Measurements from ENCODE around the gene GTPBP6. TPM values are rescaled to one million over a fixed set of nuclear protein-coding genes. Genes with fewer than 3 reads are reported as not detected.

Gene GTPBP6
- total RNA-seq, 1 experiment from 2014 or later, result 72.4 TPM

DNA sequence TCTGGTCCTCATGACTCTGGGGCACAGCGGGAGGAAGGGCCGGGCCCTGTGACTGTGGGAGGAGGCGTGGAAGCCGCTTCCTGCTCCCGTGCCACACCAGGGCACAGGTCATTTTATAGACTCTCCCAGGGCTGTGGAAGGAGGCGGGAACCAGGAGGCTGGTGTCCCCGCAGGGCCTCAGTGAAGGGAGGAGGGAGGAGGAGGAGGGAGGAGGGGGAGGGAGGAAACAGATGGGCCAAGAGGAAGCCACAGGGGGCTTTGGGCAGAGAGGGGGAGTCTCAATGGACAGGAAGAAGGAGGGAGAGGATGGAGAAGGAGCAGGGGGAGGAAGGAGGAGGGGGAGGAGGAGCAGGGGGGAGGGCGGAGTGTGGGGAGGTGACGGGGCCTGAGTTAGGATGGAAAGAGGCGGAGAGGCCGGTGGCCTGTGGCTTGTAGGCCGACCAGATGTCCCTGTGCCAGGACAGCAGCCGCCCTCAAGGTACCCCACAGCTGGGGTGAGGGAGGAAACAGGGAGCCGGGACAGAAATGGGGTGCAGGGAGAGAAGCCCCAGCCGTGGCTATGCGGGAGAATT lies 43.6 kb downstream of the GTPBP6 start:
- Histone ChIP-seq H3K4me1 (peaks cover 14% of the 10 kb centered on the region; the same call in 1 of the 2 replicates), H3K9me3 (no peaks in the 10 kb centered on the region), H3K27me3 (replicated peaks; ENCODE audit: control insufficient read depth, insufficient read depth, low read length) (no peaks in the 10 kb centered on the region), H3K4me3 (ENCODE audit: low read depth, low read length) (no peak overlapping the region), H3K36me3 (ENCODE audit: control insufficient read depth, insufficient read depth, low read length) (no peaks in the 10 kb centered on the region)
- Mint-ChIP-seq H3K27ac (ENCODE audit: unreplicated experiment) (no peak overlapping the region), H3K27me3 (ENCODE audit: insufficient read depth, unreplicated experiment) (no peaks in the 10 kb centered on the region), H3K4me1 (ENCODE audit: low read depth, unreplicated experiment) (peaks cover 14% of the 10 kb centered on the region), H3K4me3 (ENCODE audit: unreplicated experiment) (peak overlapping the region; percentile 33), H3K9me3 (ENCODE audit: unreplicated experiment) (no peaks in the 10 kb centered on the region), H3K36me3 (ENCODE audit: insufficient read depth, unreplicated experiment) (peaks cover 23% of the 10 kb centered on the region)
- BruUV-seq (replicated peaks), result no TSS peak
- peak in 1 of 2 experiments; percentile 48 for DNase-seq
- intact Hi-C loops (cut with micrococcal nuclease; ENCODE audit: unreplicated experiment), result no loop called here
- TF ChIP-seq, protein P1, sequence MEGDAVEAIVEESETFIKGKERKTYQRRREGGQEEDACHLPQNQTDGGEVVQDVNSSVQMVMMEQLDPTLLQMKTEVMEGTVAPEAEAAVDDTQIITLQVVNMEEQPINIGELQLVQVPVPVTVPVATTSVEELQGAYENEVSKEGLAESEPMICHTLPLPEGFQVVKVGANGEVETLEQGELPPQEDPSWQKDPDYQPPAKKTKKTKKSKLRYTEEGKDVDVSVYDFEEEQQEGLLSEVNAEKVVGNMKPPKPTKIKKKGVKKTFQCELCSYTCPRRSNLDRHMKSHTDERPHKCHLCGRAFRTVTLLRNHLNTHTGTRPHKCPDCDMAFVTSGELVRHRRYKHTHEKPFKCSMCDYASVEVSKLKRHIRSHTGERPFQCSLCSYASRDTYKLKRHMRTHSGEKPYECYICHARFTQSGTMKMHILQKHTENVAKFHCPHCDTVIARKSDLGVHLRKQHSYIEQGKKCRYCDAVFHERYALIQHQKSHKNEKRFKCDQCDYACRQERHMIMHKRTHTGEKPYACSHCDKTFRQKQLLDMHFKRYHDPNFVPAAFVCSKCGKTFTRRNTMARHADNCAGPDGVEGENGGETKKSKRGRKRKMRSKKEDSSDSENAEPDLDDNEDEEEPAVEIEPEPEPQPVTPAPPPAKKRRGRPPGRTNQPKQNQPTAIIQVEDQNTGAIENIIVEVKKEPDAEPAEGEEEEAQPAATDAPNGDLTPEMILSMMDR (IDR thresholded peaks at IDR 0.05; ENCODE audit: insufficient read depth in 1 of 2, low read depth in 1 of 2, low read length in 1 of 2, severe bottlenecking in 1 of 2, unreplicated experiment in 1 of 2), result no peak
- POLR2A ChIA-PET, result no interaction called here
- CTCF ChIA-PET, result no interaction called here

DNA sequence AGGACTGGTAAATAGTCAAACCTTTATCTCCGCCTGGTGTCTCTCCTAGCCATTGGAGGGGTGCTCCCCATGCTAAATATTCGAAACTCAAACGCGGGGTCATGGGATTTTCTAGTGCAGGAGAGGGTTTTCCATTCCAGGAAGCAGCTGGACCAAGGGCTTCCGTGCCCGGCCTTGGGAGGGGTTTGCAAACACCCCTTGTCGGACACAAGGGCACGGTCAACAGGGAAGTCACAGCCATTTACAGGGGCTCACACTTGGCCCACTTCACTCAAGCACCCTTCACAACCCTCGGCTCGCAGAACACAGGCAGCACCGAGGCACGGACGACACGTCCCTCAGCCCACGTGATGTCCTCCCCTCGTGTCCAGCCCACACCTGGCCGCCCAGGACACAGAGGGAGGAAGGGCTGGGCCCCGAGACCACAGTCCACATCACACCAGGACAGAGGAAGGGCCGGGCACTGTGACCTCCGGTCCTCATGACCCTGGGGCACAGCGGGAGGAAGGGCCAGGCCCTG lies 47.7 kb downstream of the GTPBP6 start:
- Histone ChIP-seq H3K9me3 (no peaks in the 10 kb centered on the region), H3K4me1 (peaks cover 7% of the 10 kb centered on the region; the same call in 1 of the 2 replicates), H3K4me3 (ENCODE audit: low read depth, low read length) (no peak overlapping the region), H3K27me3 (replicated peaks; ENCODE audit: control insufficient read depth, insufficient read depth, low read length) (no peaks in the 10 kb centered on the region), H3K36me3 (ENCODE audit: control insufficient read depth, insufficient read depth, low read length) (no peaks in the 10 kb centered on the region)
- ChIA-PET CTCF (no interaction called here), POLR2A (no interaction called here)
- Mint-ChIP-seq H3K9me3 (ENCODE audit: unreplicated experiment) (no peaks in the 10 kb centered on the region), H3K36me3 (ENCODE audit: insufficient read depth, unreplicated experiment) (no peaks in the 10 kb centered on the region), H3K4me3 (ENCODE audit: unreplicated experiment) (no peak overlapping the region), H3K4me1 (ENCODE audit: low read depth, unreplicated experiment) (peaks cover 1% of the 10 kb centered on the region), H3K27me3 (ENCODE audit: insufficient read depth, unreplicated experiment) (no peaks in the 10 kb centered on the region), H3K27ac (ENCODE audit: unreplicated experiment) (no peak overlapping the region)
- BruUV-seq (replicated peaks), result no TSS peak
- intact Hi-C loops (cut with micrococcal nuclease; ENCODE audit: unreplicated experiment), result no loop called here
- DNase-seq, result no peak
- TF ChIP-seq, protein P1 (IDR thresholded peaks at IDR 0.05; ENCODE audit: insufficient read depth in 1 of 2, low read depth in 1 of 2, low read length in 1 of 2, severe bottlenecking in 1 of 2, unreplicated experiment in 1 of 2), result no peak

DNA sequence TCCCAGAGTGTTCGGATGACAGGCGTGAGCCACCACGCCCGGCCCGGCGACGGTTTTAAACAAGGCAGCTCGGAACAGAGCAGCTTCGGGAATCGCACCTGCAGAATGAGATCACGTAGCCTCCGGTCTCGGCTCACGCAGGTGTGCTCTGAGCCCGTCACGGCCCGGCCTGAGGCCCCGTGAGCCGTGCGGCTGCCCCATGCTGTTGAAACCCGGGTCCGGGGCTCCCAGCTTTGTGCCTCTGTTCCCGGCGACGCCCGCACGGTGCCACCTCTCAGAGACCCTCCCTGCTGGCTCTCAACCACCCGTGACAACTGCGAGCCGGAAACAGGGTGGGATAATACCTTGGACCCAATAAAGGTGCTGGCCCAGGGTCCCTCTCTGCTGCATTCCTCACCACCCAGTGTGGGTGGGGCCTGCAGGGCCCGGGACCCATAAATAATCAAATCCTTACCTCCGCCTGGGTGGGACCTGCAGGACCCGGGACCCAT lies 50.8 kb downstream of the GTPBP6 start:
- intact Hi-C loops (cut with micrococcal nuclease; ENCODE audit: unreplicated experiment), result no loop called here
- no peaks in the 10 kb centered on the region for H3K27me3 ChIP-seq (replicated peaks; ENCODE audit: control insufficient read depth, insufficient read depth, low read length)
- H3K4me3 Mint-ChIP-seq (ENCODE audit: unreplicated experiment), result no peak overlapping the region
- H3K36me3 Mint-ChIP-seq (ENCODE audit: insufficient read depth, unreplicated experiment), result no peaks in the 10 kb centered on the region
- peaks cover 11% of the 10 kb centered on the region for H3K4me1 ChIP-seq
- no peak overlapping the region for H3K27ac Mint-ChIP-seq (ENCODE audit: unreplicated experiment)
- H3K9me3 ChIP-seq, result no peaks in the 10 kb centered on the region
- H3K4me1 Mint-ChIP-seq (ENCODE audit: low read depth, unreplicated experiment), result peaks cover 19% of the 10 kb centered on the region
- no peaks in the 10 kb centered on the region for H3K36me3 ChIP-seq (ENCODE audit: control insufficient read depth, insufficient read depth, low read length)
- DNase-seq, result peak in 1 of 2 experiments; percentile 21
- no peak overlapping the region for H3K4me3 ChIP-seq (ENCODE audit: low read depth, low read length)
- POLR2A ChIA-PET, result no interaction called here
- CTCF ChIA-PET, result no interaction called here
- TF ChIP-seq, protein P1 (IDR thresholded peaks at IDR 0.05; ENCODE audit: insufficient read depth in 1 of 2, low read depth in 1 of 2, low read length in 1 of 2, severe bottlenecking in 1 of 2, unreplicated experiment in 1 of 2), result no peak
- H3K27me3 Mint-ChIP-seq (ENCODE audit: insufficient read depth, unreplicated experiment), result no peaks in the 10 kb centered on the region
- BruUV-seq (replicated peaks), result no TSS peak
- H3K9me3 Mint-ChIP-seq (ENCODE audit: unreplicated experiment), result no peaks in the 10 kb centered on the region

Data from Caco-2 (cell line).